HL-60 (cell line): ENCODE measurements around the gene TMPRSS6.

Experiments
- GABPA ChIP-seq: IDR thresholded peaks from 2 replicates; pipeline ENCODE4 v1.6.1; 2012; ENCODE audit warnings: low read depth
- POLR2AphosphoS5 ChIP-seq: IDR thresholded peaks from 2 replicates; pipeline ENCODE4 v1.6.1; 2012; ENCODE audit warnings: low read depth
- SPI1 ChIP-seq: IDR thresholded peaks from 2 replicates; pipeline ENCODE4 v1.6.1; 2012; ENCODE audit warnings: low read depth, mild to moderate bottlenecking, borderline replicate concordance
- TF ChIP-seq, protein P1 (sequence below): IDR thresholded peaks from one replicate; pipeline ENCODE4 v1.5.1; 2011; ENCODE audit warnings: low read length, control low read depth, inconsistent platforms; ENCODE audit not compliant: insufficient read depth

DNA sequence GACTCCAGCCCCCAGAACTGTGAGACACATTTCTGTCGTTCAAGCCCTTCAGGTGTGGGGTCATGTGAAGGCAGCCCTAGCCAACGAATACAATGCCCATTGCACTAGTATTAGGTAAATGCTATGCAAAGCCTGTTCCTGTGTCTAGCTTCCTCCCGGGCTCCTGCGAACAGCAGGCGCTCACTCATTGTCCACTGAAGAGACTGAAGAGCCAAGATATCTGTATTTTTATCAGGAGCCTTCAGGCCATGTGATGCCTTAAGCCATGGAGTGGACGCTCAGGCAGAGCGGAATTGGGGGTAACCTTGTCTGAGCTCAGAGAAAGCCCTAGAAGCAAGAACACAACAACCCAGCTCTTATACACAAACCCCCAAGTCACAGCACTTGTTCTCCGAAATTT is 4.2 kb upstream of the TMPRSS6 start:
- TF ChIP-seq, protein P1, sequence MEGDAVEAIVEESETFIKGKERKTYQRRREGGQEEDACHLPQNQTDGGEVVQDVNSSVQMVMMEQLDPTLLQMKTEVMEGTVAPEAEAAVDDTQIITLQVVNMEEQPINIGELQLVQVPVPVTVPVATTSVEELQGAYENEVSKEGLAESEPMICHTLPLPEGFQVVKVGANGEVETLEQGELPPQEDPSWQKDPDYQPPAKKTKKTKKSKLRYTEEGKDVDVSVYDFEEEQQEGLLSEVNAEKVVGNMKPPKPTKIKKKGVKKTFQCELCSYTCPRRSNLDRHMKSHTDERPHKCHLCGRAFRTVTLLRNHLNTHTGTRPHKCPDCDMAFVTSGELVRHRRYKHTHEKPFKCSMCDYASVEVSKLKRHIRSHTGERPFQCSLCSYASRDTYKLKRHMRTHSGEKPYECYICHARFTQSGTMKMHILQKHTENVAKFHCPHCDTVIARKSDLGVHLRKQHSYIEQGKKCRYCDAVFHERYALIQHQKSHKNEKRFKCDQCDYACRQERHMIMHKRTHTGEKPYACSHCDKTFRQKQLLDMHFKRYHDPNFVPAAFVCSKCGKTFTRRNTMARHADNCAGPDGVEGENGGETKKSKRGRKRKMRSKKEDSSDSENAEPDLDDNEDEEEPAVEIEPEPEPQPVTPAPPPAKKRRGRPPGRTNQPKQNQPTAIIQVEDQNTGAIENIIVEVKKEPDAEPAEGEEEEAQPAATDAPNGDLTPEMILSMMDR, result no peak
- no peak for TF ChIP-seq SPI1
- no peak for TF ChIP-seq POLR2AphosphoS5
- TF ChIP-seq GABPA, result no peak
